GM10266 (cell line): Measurements from ENCODE around the gene FANCG.
A peak's percentile ranks its signal among the peaks of the same experiment; 100 is the strongest.

Experiments
- DNase-seq: peaks from one replicate; pipeline ENCODE4 v3.0.0; 2012; ENCODE audit errors: extremely low spot score
- CTCF ChIP-seq: IDR thresholded peaks from 2 replicates; pipeline ENCODE4 v1.5.1; 2012; ENCODE audit warnings: mild to moderate bottlenecking, low read depth; ENCODE audit not compliant: control insufficient read depth, insufficient read depth; ENCODE audit errors: missing control alignments

FANCG gene

DNA sequence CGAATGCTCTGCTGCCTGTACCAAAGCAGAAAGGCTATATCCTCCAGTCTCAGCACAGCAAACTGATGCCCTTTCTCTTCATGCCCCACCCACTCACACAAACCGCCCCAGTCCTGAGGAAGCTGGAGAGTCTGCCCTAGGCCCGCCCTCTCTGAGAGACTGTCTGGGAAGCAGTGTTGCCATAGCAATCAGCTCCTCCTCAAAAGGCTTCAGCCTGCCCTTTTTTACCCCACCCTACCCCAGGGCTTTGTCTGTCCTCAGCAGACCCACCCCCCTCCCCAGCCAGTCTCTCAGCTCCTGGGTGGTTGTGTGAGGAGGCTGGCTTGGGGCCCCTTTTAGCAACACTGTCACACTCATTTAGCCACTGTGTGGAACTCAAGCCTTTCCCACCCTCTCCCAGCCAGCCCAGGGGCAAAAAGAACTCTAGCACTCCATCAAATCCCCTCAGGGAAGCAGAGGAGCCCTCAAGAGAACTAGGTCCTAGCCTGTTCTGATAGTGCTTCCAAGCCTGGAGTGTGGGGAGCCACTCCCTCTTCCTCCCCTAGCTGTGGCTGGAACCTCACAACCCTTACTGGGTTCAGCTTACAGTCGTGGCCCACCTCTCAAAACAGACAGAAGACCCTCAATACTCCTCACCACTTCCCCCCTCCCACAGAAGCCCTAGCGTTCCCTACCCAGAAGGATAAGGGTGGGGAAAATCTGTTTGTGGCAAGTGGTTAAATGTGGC lies 34.5 kb upstream of the FANCG start:
- DNase-seq = peak; percentile 63
- TF ChIP-seq CTCF = no peak

DNA sequence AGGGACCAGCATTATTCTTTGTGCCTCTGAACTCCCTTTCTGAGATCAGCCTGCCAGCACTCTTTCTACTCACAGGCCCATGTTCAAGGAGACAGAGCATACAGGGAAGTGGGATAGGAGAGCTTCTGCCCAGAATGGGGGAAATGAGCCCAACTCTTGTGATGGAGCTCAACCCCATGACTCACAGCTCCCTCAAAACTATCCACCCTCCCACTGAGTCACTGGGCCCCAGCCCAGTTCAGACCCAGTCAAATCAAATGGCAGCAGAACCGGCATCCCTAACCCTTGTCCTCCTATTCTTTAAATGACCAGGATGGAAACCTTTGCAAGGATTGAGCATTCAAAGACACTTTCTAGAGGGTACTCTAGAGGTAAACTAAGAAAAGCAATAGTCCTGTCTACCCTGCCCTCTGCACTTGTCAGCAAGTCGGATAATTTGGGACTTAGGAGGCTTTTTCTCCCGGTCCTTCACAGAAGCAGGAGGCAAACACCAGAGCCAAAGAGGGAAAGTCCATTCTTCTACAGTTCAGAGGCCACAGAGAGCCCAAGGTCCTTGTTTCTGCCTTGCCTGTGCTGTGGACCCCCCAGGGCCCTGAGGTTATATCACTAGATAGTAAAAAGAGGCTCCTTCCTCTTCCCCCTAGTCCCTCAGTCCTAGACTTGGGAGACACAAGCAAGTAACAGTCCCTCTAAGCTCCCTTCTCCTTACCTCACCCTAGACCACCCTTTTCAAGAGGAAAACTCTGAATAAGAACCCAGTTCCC lies 32.7 kb upstream of the FANCG start:
- no peak for DNase-seq
- TF ChIP-seq CTCF = no peak

DNA sequence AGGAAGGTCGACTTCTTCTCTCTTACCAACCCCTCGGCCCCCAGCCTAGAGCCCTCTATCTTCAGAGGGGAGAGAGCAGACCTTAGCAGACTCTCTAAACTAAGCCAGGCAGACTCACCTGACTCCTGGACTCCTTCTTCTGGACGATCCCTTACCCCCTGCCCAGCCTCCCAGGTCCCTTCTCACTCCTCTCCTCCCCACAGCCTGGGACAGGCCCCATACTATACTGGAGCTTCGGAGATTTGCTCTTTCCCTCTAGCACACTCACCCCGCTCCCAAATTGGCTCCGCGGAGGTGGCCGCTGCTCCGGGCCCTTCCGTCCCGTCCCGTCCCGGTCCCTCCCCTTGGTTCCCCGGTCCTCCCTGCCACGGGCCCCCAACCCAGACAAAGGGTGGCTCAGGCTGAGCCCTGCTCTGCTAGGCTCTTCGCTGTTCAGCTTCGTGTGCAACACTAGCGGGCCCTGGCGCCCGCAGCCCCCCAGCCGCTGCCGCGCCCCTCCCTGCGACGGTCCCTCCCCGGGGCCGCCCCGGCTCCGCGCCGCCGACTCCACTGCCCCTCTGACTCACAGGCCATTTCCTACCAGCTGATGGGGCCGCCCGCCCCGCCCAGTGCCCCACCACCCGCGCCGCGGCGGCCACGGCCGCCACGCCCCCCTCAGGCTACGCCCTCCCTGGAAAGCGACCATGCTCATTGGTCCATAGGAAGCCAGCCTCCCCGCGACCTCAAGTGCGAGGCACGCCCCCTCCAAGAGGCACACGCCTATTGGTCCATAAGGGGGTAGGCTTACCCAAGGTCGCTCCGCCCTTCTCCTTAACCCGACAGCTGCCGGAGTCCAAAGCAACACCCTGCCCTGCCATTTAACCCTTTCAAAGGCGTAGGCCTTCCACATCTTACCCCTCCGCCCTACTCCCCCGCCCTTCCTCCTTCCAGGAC lies 31.5 kb upstream of the FANCG start:
- no peak for TF ChIP-seq CTCF
- DNase-seq = peak; percentile 97

DNA sequence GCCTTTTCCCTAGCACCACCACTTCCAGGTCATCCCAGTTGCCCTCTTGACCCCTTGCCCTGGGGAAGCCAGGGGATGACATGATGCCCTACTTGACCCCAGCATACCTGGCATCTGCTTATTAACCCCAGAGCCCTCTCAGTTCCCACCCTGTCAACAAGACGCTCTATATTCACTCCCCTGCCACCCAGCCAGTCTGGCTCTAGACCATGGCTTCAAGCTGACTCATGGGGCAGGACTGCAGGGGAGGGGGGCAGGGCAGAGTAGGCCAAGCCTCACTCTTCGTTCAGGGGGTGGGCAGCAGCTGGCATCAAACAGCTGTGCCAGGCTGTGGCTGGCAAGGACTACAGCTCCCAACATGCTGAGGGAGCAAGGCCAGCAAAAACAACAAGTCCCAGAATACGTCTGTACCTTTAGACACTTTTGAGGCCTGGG lies 30.6 kb upstream of the FANCG start:
- TF ChIP-seq CTCF = no peak
- DNase-seq = no peak

- TF ChIP-seq CTCF = no peak
- no peak for DNase-seq
Observed at GRCh38 chr9:35108946-35109575, 29.3 kb upstream of the FANCG start.

DNA sequence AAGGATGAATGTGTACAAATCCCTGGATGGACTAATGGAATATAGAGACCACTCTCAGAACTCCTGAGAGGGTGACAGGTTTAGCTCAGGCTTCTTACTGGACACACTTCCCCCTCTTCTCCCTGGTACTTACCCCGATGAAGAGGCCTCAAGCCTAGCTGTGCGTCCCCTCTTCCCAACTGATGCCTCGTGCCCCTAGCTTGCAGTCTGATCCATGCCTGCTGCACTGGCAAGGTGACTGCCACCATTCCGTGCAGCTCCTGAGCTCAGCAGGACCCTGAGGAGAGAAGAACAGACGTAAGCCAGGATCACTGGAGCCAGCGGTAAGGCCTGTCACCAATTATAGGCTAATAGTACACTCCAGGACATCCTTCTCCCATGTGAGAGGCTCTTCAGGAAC lies 28.7 kb upstream of the FANCG start:
- TF ChIP-seq CTCF = no peak
- peak; percentile 8 for DNase-seq
